Spinal cord (tissue), 10 donors: Measurements from ENCODE around the gene PJVK. TPM values are rescaled to one million over a fixed set of nuclear protein-coding genes. Genes with fewer than 3 reads are reported as not detected.

Experiments
- DNase-seq, 6 donors: peaks; one replicate each; pipeline versions ENCODE4 v3.0.0 to v3.0.0-alpha.2; 2013 to 2015; ENCODE audit warnings: low spot score in 6 of 6, low read depth in 4 of 6
- H3K27ac ChIP-seq: one replicate; pipeline ENCODE4 v1.5.1; 2013; ENCODE audit warnings: low read depth, low read length, control low read depth
- H3K27me3 ChIP-seq: one replicate; pipeline ENCODE4 v1.6.1; 2013; ENCODE audit warnings: low read length; ENCODE audit not compliant: control insufficient read depth, insufficient read depth
- H3K36me3 ChIP-seq: one replicate; pipeline ENCODE4 v1.6.1; 2013; ENCODE audit warnings: low read length; ENCODE audit not compliant: control insufficient read depth, insufficient read depth
- H3K4me1 ChIP-seq: one replicate; pipeline ENCODE4 v1.6.1; 2013; ENCODE audit warnings: low read length; ENCODE audit not compliant: control insufficient read depth, insufficient read depth
- H3K4me3 ChIP-seq: one replicate; pipeline ENCODE4 v1.5.1; 2013; ENCODE audit warnings: low read depth, low read length, control low read depth
- H3K9me3 ChIP-seq: one replicate; pipeline ENCODE4 v1.6.1; 2013; ENCODE audit warnings: low read length; ENCODE audit not compliant: control insufficient read depth, insufficient read depth
- WGBS: methylation state at CpG from one replicate; pipeline ENCODE4 v1.1.5; 2013; ENCODE audit warnings: missing lambda C conversion rate; ENCODE audit not compliant: insufficient coverage; 5-methylcytosine and 5-hydroxymethylcytosine counted together
- polyA plus RNA-seq, 2 donors: library from polyadenylated mRNA; unstranded; fragments of 120-200 nt; gene quantifications; one replicate each; pipeline ENCODE4 v1.2.1, GENCODE V29; 2013; ENCODE audit not compliant: insufficient read length in 2 of 2
- total RNA-seq, 2 donors: library from RNA; depleted of rRNA in 1 of 2; stranded (reverse); fragments of 120-200 nt in 1 of 2; fragments of >200 nt in 1 of 2; gene quantifications; one replicate each; pipeline versions ENCODE4 v1.2.3 to v1.2.4, GENCODE V29; 2013 to 2014
- donor health status: healthy.

PJVK gene
- total and polyA plus RNA-seq, 4 donors = 4.7 to 11.6 (median 7.2) TPM

GRCh38 chr2:178426388-178426787 lies 24.8 kb upstream of the PJVK start:
- Histone ChIP-seq H3K9me3 (no peaks in the 10 kb centered on the region), H3K4me1 (no peaks in the 10 kb centered on the region), H3K36me3 (peaks cover 13% of the 10 kb centered on the region), H3K27ac (no peak overlapping the region), H3K27me3 (no peaks in the 10 kb centered on the region), H3K4me3 (no peak overlapping the region)
- DNase-seq = no peak
- 95% methylated on average over 2 of the region's 3 CpGs for WGBS

- Histone ChIP-seq H3K27ac (no peak overlapping the region), H3K36me3 (peaks cover 13% of the 10 kb centered on the region), H3K4me3 (no peak overlapping the region), H3K4me1 (no peaks in the 10 kb centered on the region), H3K9me3 (no peaks in the 10 kb centered on the region), H3K27me3 (no peaks in the 10 kb centered on the region)
- WGBS = no CpG with 5 or more reads among the region's 2 CpGs
- no peak for DNase-seq
Observed at GRCh38 chr2:178427458-178427857, 23.7 kb upstream of the PJVK start.

GRCh38 chr2:178428396-178428806 lies 22.8 kb upstream of the PJVK start:
- no peak for DNase-seq
- H3K27me3 ChIP-seq = no peaks in the 10 kb centered on the region
- H3K36me3 ChIP-seq = peaks cover 13% of the 10 kb centered on the region
- no peaks in the 10 kb centered on the region for H3K9me3 ChIP-seq
- H3K4me1 ChIP-seq = no peaks in the 10 kb centered on the region
- H3K4me3 ChIP-seq = no peak overlapping the region
- H3K27ac ChIP-seq = no peak overlapping the region
- WGBS = 100% methylated on average over 1 of the region's 1 CpG

DNA sequence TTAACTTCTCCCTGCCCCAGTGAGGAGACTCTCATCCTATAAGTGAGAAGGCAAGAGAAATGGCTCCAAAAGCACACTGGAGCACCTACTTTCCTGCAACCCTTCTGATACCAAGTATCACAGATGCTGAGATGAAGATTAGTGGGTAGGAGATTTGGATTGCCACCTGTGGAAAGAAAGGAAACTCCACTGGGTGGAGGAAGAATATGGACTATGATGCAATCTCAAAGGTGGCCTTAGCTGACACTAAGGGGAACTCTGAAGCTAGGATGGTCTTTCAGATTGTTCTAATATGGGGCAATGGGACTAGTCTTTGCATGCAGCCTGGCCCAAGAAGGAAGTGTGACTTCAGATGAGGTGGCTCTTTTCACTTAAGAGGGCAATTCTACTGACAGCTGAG lies 21.8 kb upstream of the PJVK start:
- no peaks in the 10 kb centered on the region for H3K9me3 ChIP-seq
- peaks cover 20% of the 10 kb centered on the region for H3K36me3 ChIP-seq
- no peak for DNase-seq
- no peaks in the 10 kb centered on the region for H3K27me3 ChIP-seq
- H3K27ac ChIP-seq = no peak overlapping the region
- H3K4me1 ChIP-seq = no peaks in the 10 kb centered on the region
- H3K4me3 ChIP-seq = no peak overlapping the region

- Histone ChIP-seq H3K27me3 (no peaks in the 10 kb centered on the region), H3K9me3 (no peaks in the 10 kb centered on the region), H3K27ac (no peak overlapping the region), H3K4me1 (no peaks in the 10 kb centered on the region), H3K4me3 (no peak overlapping the region), H3K36me3 (peaks cover 28% of the 10 kb centered on the region)
- no peak for DNase-seq
- whole genome bisulfite sequencing = no CpG with 5 or more reads among the region's 2 CpGs
Observed at GRCh38 chr2:178436662-178437061, 14.5 kb upstream of the PJVK start.

GRCh38 chr2:178441426-178441825 lies 9.8 kb upstream of the PJVK start:
- Histone ChIP-seq H3K36me3 (peaks cover 23% of the 10 kb centered on the region), H3K27me3 (no peaks in the 10 kb centered on the region), H3K4me3 (no peak overlapping the region), H3K27ac (no peak overlapping the region), H3K4me1 (no peaks in the 10 kb centered on the region), H3K9me3 (no peaks in the 10 kb centered on the region)
- DNase-seq = no peak
- WGBS = no CpG with 5 or more reads among the region's 2 CpGs

DNA sequence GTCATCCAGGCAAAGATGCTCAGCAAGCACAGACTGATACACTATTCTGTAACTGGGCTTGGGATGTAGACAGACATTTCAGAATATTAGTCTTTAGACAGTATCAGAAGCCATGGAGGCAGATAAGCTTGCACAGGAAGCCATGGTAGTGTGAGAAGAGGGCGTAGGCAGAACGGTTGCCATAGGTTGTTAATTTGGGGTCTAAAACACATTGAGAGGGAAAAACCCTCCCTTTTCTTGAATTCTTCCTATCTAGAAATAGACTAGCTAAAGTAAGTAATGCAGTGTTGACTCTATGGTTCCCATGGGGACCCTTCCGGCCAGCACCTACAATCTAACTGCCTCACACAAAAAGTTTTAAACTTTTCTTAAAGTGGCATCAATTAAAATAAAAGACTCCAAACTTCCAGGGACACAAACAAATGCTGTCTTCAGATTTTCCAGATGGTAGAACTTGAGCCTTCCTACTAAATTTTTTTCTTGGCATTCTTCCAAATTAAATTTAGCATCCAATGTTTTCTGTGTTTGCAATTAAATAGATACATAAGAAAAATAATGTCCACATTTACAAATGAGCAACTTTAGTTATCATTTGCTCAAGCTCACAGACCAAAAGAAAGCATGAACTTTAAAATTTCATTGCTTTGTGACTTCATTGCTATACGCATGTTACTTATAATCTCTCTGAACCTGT lies 2.1 kb upstream of the PJVK start:
- H3K9me3 ChIP-seq = no peaks in the 10 kb centered on the region
- no CpG with 5 or more reads among the region's 4 CpGs for WGBS
- peaks cover 17% of the 10 kb centered on the region for H3K4me1 ChIP-seq
- no peaks in the 10 kb centered on the region for H3K27me3 ChIP-seq
- peak overlapping the region; percentile 90 for H3K4me3 ChIP-seq
- DNase-seq = peak in 2 of 6 donors; percentile 2 to 11
- H3K27ac ChIP-seq = no peak overlapping the region
- peaks cover 15% of the 10 kb centered on the region for H3K36me3 ChIP-seq

GRCh38 chr2:178449700-178450523 lies 1.3 kb upstream of the PJVK start:
- H3K9me3 ChIP-seq = no peaks in the 10 kb centered on the region
- peaks cover 17% of the 10 kb centered on the region for H3K4me1 ChIP-seq
- peak in 1 of 6 donors; percentile 35 for DNase-seq
- peak overlapping the region; percentile 98 for H3K27ac ChIP-seq
- H3K36me3 ChIP-seq = peaks cover 15% of the 10 kb centered on the region
- no peaks in the 10 kb centered on the region for H3K27me3 ChIP-seq
- 3% methylated on average over 14 of the region's 18 CpGs for WGBS
- peak overlapping the region; percentile 90 for H3K4me3 ChIP-seq

DNA sequence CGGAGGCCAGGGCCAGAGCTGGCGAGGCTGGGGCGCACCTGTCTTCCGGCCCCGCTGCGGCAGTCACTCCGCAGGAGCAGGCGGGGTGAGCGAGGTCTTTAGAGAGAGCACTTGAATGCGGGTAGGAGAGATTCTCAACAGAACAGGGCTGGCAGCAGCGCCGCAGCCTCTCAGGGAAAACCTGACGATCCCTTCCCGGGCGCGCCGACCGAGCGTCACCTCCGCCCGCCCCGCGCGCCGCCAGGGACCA lies 729 bp upstream of the PJVK start:
- no peaks in the 10 kb centered on the region for H3K27me3 ChIP-seq
- peaks cover 17% of the 10 kb centered on the region for H3K4me1 ChIP-seq
- H3K27ac ChIP-seq = peak overlapping the region; percentile 98
- H3K36me3 ChIP-seq = peaks cover 14% of the 10 kb centered on the region
- WGBS = under 1% methylated on average over 25 of the region's 25 CpGs
- no peak for DNase-seq
- H3K9me3 ChIP-seq = no peaks in the 10 kb centered on the region
- peak overlapping the region; percentile 90 for H3K4me3 ChIP-seq

- no peaks in the 10 kb centered on the region for H3K27me3 ChIP-seq
- H3K27ac ChIP-seq = no peak overlapping the region
- peak in 1 of 6 donors; percentile 8 for DNase-seq
- H3K4me3 ChIP-seq = no peak overlapping the region
- no peaks in the 10 kb centered on the region for H3K9me3 ChIP-seq
- H3K36me3 ChIP-seq = no peaks in the 10 kb centered on the region
- H3K4me1 ChIP-seq = peaks cover 17% of the 10 kb centered on the region
- no CpG with 5 or more reads among the region's 2 CpGs for WGBS
Observed at GRCh38 chr2:178452334-178452733, 1.2 kb downstream of the PJVK start.
